Gastrocnemius medialis (tissue), 4 donors: ENCODE measurements around the gene RXRA. TPM values are rescaled to one million over a fixed set of nuclear protein-coding genes. Genes with fewer than 3 reads are reported as not detected.

Experiments used
- ATAC-seq, 2 donors: fragments of 150-250 bp; one replicate each; pipeline ENCODE4 v1.9.1; 2016
- DNase-seq, 2 donors: peaks; one replicate each; pipeline ENCODE4 v3.0.0-alpha.2; 2019
- H3K27ac ChIP-seq, 4 donors: fragments of 200-600 bp; sonication (generic); 1 replicate in 1 of 4; 2 replicates in 3 of 4; pipeline ENCODE4 v1.5.1; 2016 to 2018; ENCODE audit warnings: mild to moderate bottlenecking in 2 of 4, moderate library complexity in 1 of 4
- H3K27me3 ChIP-seq, 3 donors: fragments of 200-600 bp; sonication (generic) in 2 of 3; 1 replicate in 1 of 3; 2 replicates in 2 of 3; pipeline versions ENCODE4 v1.5.1 to v1.6.0; 2016 to 2019; ENCODE audit warnings: mild to moderate bottlenecking in 1 of 3, moderate library complexity in 1 of 3
- H3K36me3 ChIP-seq, 2 donors: fragments of 200-600 bp; sonication (generic) in 1 of 2; one replicate each; pipeline ENCODE4 v1.5.1; 2017 to 2018
- H3K4me1 ChIP-seq, 2 donors: fragments of 200-600 bp; sonication (generic) in 1 of 2; one replicate each; pipeline ENCODE4 v1.5.1; 2016 to 2017; ENCODE audit warnings: mild to moderate bottlenecking in 2 of 2
- H3K4me3 ChIP-seq, 4 donors: fragments of 200-600 bp; sonication (generic) in 3 of 4; 1 replicate in 1 of 4; 2 replicates in 3 of 4; pipeline ENCODE4 v1.5.1; 2016 to 2019; ENCODE audit warnings: mild to moderate bottlenecking in 2 of 4
- H3K9me3 ChIP-seq, 3 donors: fragments of 200-600 bp; sonication (generic) in 2 of 3; 1 replicate in 1 of 3; 2 replicates in 2 of 3; pipeline ENCODE4 v1.5.1; 2016 to 2019
- CTCF ChIP-seq, 5 experiments: fragments of 450-650 bp in 3 of 5; fragments of 200-600 bp in 2 of 5; sonication (generic) in 2 of 5; IDR thresholded peaks in 4 of 5; conservative IDR thresholded peaks in 1 of 5; 1 replicate in 4 of 5; 2 replicates in 1 of 5; pipeline ENCODE4 v1.5.1; 2016 to 2019; ENCODE audit warnings: antibody characterized with exemption in 5 of 5, mild to moderate bottlenecking in 3 of 5, moderate library complexity in 3 of 5
- POLR2A ChIP-seq, 2 donors: fragments of 450-650 bp; IDR thresholded peaks; one replicate each; pipeline ENCODE4 v1.6.1; 2017; ENCODE audit warnings: antibody characterized with exemption in 2 of 2, mild to moderate bottlenecking in 2 of 2, moderate library complexity in 2 of 2
- in situ Hi-C, 4 donors: fragments of 200-750 bp; cut with MboI; loops; one replicate each; pipeline versions ENCODE4 v1.15.0 to v1.8.0; 2017; ENCODE audit warnings: low sequenced_read_pairs in 4 of 4
- intact Hi-C: fragments of 100-400 bp; cut with DNase I; formaldehyde crosslinking; loops from one replicate; pipeline ENCODE4 v1.15.1; 2023; ENCODE audit warnings: low total_unique reads
- total RNA-seq, 4 donors: library from RNA; depleted of rRNA; stranded (reverse); fragments of >200 nt; gene quantifications; one replicate each; pipeline versions ENCODE4 v1.1.0 to v1.2.3, GENCODE V29; 2016

The RXRA gene
- total RNA-seq, 4 donors from 2014 or later, result 70.8 to 224 (median 160) TPM

GRCh38 chr9:134329576-134329855, 3.3 kb downstream of the RXRA start:
- intact Hi-C loops, result loop anchor here (5.0 to 10.0 kb wide), 4 partner anchors 47 to 262 kb away; partner anchors contain the start of gene BRD3
- TF ChIP-seq CTCF (IDR thresholded peaks at IDR 0.05 in 4 of 5, conservative IDR thresholded peaks at IDR 0.05 in 1 of 5) (no peak), POLR2A (IDR thresholded peaks at IDR 0.05) (no peak)
- Histone ChIP-seq H3K27ac (peak overlapping the region; percentile 94 to 99 (median 96)), H3K4me3 (peak overlapping the region; percentile 78 to 88 (median 83)), H3K27me3 (no peaks in the 10 kb centered on the region), H3K4me1 (peaks cover 69% of the 10 kb centered on the region in 2 donors), H3K36me3 (no peaks in the 10 kb centered on the region), H3K9me3 (no peaks in the 10 kb centered on the region)
- ATAC-seq, result no peak
- in situ Hi-C loops, result loop anchor here in 2 of 4 donors (10.0 to 25.0 kb wide), 2 partner anchors 108 to 165 kb away; partner anchors contain the start of gene RNU6ATAC (in 1 of the 2)
- peak in 1 of 2 donors; percentile 67 for DNase-seq

- peaks cover 71 to 72% of the 10 kb centered on the region in 2 donors for H3K4me1 ChIP-seq
- in situ Hi-C loops, result loop anchor here in 2 of 4 donors (10.0 to 25.0 kb wide), 3 partner anchors 107 to 165 kb away; partner anchors contain the start of gene RNU6ATAC (in 1 of the 2)
- peak; percentile 46 to 54 for ATAC-seq
Measured at GRCh38 chr9:134329886-134330285, 3.6 kb downstream of the RXRA start.

GRCh38 chr9:134330590-134330989, 4.3 kb downstream of the RXRA start:
- ATAC-seq (no peak), DNase-seq (no peak)
- in situ Hi-C loops (loop anchor here in 2 of 4 donors (10.0 to 25.0 kb wide), 2 partner anchors 107 to 114 kb away; no protein-coding TSS in a partner anchor), intact Hi-C loops (loop anchor here (1.0 kb wide), 1 partner anchor 45 kb away; no protein-coding TSS in a partner anchor)
- no peak for TF ChIP-seq CTCF (IDR thresholded peaks at IDR 0.05 in 4 of 5, conservative IDR thresholded peaks at IDR 0.05 in 1 of 5)
- no peak for TF ChIP-seq POLR2A (IDR thresholded peaks at IDR 0.05)
- no peaks in the 10 kb centered on the region for H3K27me3 ChIP-seq
- peaks cover 77% of the 10 kb centered on the region in 2 donors for H3K4me1 ChIP-seq
- H3K27ac ChIP-seq, result peak overlapping the region; percentile 94 to 99 (median 96)
- H3K9me3 ChIP-seq, result no peaks in the 10 kb centered on the region
- no peaks in the 10 kb centered on the region for H3K36me3 ChIP-seq
- H3K4me3 ChIP-seq, result peak overlapping the region; percentile 7 to 88 (median 16)

More at GRCh38 chr9:134329886-134330285, 3.6 kb downstream of the RXRA start:
- Histone ChIP-seq H3K4me3 (peak overlapping the region; percentile 78 to 88 (median 83)), H3K36me3 (no peaks in the 10 kb centered on the region), H3K9me3 (no peaks in the 10 kb centered on the region), H3K27ac (peak overlapping the region; percentile 94 to 99 (median 96)), H3K27me3 (no peaks in the 10 kb centered on the region)
- TF ChIP-seq CTCF (IDR thresholded peaks at IDR 0.05 in 4 of 5, conservative IDR thresholded peaks at IDR 0.05 in 1 of 5) (no peak), POLR2A (IDR thresholded peaks at IDR 0.05) (peak; percentile 46 to 53)
- intact Hi-C loops, result loop anchor here (1.0 to 10.0 kb wide), 5 partner anchors 45 to 263 kb away; partner anchors contain the start of gene BRD3
- peak; percentile 85 to 94 for DNase-seq

- no peak for ATAC-seq
Measured at GRCh38 chr9:134331186-134332025, 5.2 kb downstream of the RXRA start.

More at GRCh38 chr9:134331186-134332025, 5.2 kb downstream of the RXRA start:
- in situ Hi-C loops, result loop anchor here in 2 of 4 donors (10.0 to 25.0 kb wide), 2 partner anchors 106 to 113 kb away; no protein-coding TSS in a partner anchor
- H3K4me1 ChIP-seq, result peaks cover 85 to 86% of the 10 kb centered on the region in 2 donors
- peak overlapping the region; percentile 94 to 99 (median 96) for H3K27ac ChIP-seq
- no peaks in the 10 kb centered on the region for H3K36me3 ChIP-seq
- TF ChIP-seq CTCF (IDR thresholded peaks at IDR 0.05 in 4 of 5, conservative IDR thresholded peaks at IDR 0.05 in 1 of 5) (no peak), POLR2A (IDR thresholded peaks at IDR 0.05) (no peak)
- H3K27me3 ChIP-seq, result no peaks in the 10 kb centered on the region
- peak overlapping the region in 3 of 4 donors; percentile 7 to 88 (median 8) for H3K4me3 ChIP-seq
- DNase-seq, result peak in 1 of 2 donors; percentile 54
- H3K9me3 ChIP-seq, result no peaks in the 10 kb centered on the region
- intact Hi-C loops, result no loop called here
